ENCODE data around the gene MED8.

The MED8 gene

DNA sequence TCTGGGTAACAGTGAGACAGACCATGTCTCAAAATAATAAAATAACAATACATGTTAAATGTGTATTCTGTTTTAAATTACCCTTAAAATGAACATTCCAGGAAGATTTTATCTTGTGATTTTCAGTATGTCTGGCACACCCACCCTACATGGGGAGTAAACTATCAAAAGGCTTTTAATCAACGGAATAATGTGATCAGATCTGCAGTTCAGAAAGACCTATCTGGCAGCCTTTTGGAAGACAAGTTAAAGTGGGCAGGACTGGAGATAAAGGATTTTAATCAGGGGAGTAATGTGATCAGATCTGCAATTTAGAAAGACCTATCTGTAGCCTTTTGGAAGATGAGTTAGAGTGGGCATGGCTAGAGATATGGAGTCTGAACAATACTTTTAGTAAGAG lies 10.1 kb downstream of the MED8 start:
- Histone ChIP-seq H3K27ac (ENCODE audit: poor library complexity, severe bottlenecking) (no peak overlapping the region), H3K4me3 (ENCODE audit: severe bottlenecking) (no peak overlapping the region), H3K27me3 (ENCODE audit: insufficient read depth, poor library complexity, severe bottlenecking) (no peaks in the 10 kb centered on the region), H3K36me3 (ENCODE audit: low read depth) (peaks cover 23% of the 10 kb centered on the region), H3K9me3 (ENCODE audit: severe bottlenecking) (no peaks in the 10 kb centered on the region), H3K4me1 (ENCODE audit: insufficient read depth, poor library complexity, severe bottlenecking) (no peaks in the 10 kb centered on the region)
- TF ChIP-seq, protein P1, sequence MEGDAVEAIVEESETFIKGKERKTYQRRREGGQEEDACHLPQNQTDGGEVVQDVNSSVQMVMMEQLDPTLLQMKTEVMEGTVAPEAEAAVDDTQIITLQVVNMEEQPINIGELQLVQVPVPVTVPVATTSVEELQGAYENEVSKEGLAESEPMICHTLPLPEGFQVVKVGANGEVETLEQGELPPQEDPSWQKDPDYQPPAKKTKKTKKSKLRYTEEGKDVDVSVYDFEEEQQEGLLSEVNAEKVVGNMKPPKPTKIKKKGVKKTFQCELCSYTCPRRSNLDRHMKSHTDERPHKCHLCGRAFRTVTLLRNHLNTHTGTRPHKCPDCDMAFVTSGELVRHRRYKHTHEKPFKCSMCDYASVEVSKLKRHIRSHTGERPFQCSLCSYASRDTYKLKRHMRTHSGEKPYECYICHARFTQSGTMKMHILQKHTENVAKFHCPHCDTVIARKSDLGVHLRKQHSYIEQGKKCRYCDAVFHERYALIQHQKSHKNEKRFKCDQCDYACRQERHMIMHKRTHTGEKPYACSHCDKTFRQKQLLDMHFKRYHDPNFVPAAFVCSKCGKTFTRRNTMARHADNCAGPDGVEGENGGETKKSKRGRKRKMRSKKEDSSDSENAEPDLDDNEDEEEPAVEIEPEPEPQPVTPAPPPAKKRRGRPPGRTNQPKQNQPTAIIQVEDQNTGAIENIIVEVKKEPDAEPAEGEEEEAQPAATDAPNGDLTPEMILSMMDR (IDR thresholded peaks at IDR 0.05; ENCODE audit: poor library complexity, severe bottlenecking): no peak
- DNase-seq (ENCODE audit: low spot score): no peak
- no peak for ATAC-seq (ENCODE audit: low read depth)

DNA sequence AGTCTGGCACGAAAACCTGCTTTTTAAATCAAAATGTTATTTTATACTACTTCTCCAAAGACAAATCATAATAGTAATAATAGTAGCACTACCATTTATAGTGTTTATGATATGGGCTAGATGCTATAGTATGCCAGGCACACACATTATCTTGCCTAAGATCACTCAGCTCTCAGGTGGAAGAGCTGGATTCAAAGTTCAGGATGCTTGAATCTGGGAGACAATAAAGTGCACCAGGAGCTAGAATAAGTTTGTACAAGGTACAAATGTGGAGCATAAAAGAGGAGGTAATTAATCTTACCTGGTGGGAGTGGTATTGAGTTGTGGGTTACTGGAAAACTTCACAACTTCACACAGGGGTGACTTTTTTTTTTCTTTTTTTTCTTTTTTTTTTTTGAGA lies 11.8 kb downstream of the MED8 start:
- TF ChIP-seq, protein P1 (IDR thresholded peaks at IDR 0.05; ENCODE audit: poor library complexity, severe bottlenecking): no peak
- H3K4me3 ChIP-seq (ENCODE audit: severe bottlenecking): no peak overlapping the region
- no peaks in the 10 kb centered on the region for H3K27me3 ChIP-seq (ENCODE audit: insufficient read depth, poor library complexity, severe bottlenecking)
- no peak overlapping the region for H3K27ac ChIP-seq (ENCODE audit: poor library complexity, severe bottlenecking)
- DNase-seq (ENCODE audit: low spot score) (no peak), ATAC-seq (ENCODE audit: low read depth) (no peak)
- H3K4me1 ChIP-seq (ENCODE audit: insufficient read depth, poor library complexity, severe bottlenecking): peaks cover 15% of the 10 kb centered on the region
- no peaks in the 10 kb centered on the region for H3K9me3 ChIP-seq (ENCODE audit: severe bottlenecking)
- H3K36me3 ChIP-seq (ENCODE audit: low read depth): peaks cover 6% of the 10 kb centered on the region

DNA sequence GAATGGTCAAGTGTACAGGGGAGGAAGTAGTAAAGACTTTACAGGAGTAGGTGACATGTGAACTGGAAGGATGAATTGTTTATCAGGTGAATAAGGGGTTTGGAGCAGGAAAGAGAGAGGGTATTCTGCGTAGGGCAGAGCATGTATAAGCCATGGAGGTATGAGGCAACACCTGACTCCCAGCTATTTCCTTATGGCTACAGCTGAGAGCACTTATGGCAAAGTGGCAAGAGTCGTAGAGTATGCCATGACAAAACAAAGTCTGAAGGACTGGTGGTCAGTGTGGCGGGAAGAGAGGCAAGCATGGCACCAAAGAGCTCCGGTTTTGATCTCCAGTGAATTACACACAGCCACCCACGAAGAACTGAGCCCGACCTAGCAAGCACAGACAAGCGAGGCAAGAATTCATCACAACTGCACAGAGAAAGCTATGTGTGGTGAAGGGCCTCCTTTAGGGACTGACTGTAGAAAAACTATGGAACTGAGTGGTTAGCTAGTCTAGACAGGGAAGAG lies 12.8 kb downstream of the MED8 start:
- no peak for ATAC-seq (ENCODE audit: low read depth)
- no peak for DNase-seq (ENCODE audit: low spot score)
- 0 out of 2 replicates have a peak, but pooled peaks cover 3% of the 10 kb centered on the region for H3K36me3 ChIP-seq (ENCODE audit: low read depth)

DNA sequence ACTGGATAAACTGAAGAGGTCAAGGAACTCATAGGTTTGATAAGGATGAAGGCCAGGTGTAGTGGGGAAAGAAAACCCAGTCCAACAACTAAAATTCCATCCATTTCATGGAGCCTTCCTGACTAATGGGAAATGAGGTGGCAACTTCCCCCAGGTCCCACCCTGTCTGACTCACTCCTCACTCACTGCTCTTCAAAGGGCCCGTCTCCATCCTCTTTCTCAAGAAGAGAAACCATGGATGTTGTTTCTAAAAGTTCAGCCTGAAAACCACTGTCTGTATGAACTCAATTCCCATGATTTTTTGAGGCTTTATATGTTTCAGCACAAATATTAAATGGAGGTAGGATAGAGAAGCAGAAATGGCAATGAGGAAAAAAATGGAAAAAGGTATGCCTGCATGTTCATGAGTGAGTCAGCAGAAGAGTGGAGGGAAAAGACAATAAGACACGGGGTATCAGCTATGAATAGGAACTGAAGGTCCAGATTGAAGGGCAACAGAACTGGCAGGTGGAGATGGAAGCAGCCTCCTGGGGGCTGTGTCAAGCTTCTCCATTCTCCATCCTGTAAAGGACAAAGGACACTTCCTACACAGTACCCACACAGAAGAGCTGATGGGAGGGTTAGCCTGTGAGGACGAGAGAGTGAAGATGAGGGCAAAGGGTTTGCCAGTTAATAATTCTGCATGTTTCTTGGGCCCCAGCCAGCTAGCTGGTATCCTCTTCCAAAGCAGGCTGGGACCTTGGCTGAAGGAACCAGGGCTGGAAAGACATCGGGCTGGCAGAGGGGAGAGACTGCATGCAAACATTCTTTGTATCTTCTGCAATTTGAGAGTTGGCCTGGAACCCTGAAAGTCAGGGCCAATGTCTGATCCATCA lies 16.3 kb downstream of the MED8 start:
- TF ChIP-seq, protein P1 (IDR thresholded peaks at IDR 0.05; ENCODE audit: poor library complexity, severe bottlenecking): no peak

More for the DNA sequence above, 12.8 kb downstream of the MED8 start:
- TF ChIP-seq, protein P1 (IDR thresholded peaks at IDR 0.05; ENCODE audit: poor library complexity, severe bottlenecking): no peak
- H3K27ac ChIP-seq (ENCODE audit: poor library complexity, severe bottlenecking): no peak overlapping the region
- H3K27me3 ChIP-seq (ENCODE audit: insufficient read depth, poor library complexity, severe bottlenecking): no peaks in the 10 kb centered on the region
- peaks cover 23% of the 10 kb centered on the region for H3K4me1 ChIP-seq (ENCODE audit: insufficient read depth, poor library complexity, severe bottlenecking)
- H3K4me3 ChIP-seq (ENCODE audit: severe bottlenecking): no peak overlapping the region
- H3K9me3 ChIP-seq (ENCODE audit: severe bottlenecking): no peaks in the 10 kb centered on the region

DNA sequence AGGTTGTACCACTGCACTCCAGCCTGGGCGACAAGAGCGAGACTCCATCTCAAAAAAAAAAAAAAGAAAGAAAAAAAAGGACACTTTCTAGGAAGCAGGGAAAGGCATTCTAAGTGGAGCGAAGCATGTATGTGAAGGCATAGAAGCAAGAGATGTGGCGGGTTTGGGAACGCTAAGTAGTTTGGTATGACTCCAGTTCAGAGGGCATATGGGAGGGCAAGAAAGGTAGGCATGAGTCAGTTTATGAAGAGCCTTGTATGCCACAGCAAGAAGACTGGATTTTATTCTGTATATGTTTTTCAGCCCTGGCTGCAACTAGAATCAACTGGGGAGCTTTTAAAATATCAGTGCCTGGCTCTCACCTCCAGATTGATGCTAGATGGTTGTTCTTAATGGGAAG lies 17.4 kb downstream of the MED8 start:
- H3K9me3 ChIP-seq (ENCODE audit: severe bottlenecking): no peaks in the 10 kb centered on the region
- H3K4me3 ChIP-seq (ENCODE audit: severe bottlenecking): no peak overlapping the region
- TF ChIP-seq, protein P1 (IDR thresholded peaks at IDR 0.05; ENCODE audit: poor library complexity, severe bottlenecking): no peak
- H3K27me3 ChIP-seq (ENCODE audit: insufficient read depth, poor library complexity, severe bottlenecking): no peaks in the 10 kb centered on the region
- DNase-seq (ENCODE audit: low spot score) (no peak), ATAC-seq (ENCODE audit: low read depth) (no peak)
- peak overlapping the region; percentile 95 for H3K27ac ChIP-seq (ENCODE audit: poor library complexity, severe bottlenecking)
- H3K4me1 ChIP-seq (ENCODE audit: insufficient read depth, poor library complexity, severe bottlenecking): peaks cover 36% of the 10 kb centered on the region
- H3K36me3 ChIP-seq (ENCODE audit: low read depth): no peaks in the 10 kb centered on the region

More for the DNA sequence above, 16.3 kb downstream of the MED8 start:
- peak; percentile 78 for ATAC-seq (ENCODE audit: low read depth)
- no peaks in the 10 kb centered on the region for H3K36me3 ChIP-seq (ENCODE audit: low read depth)
- no peaks in the 10 kb centered on the region for H3K9me3 ChIP-seq (ENCODE audit: severe bottlenecking)
- H3K4me3 ChIP-seq (ENCODE audit: severe bottlenecking): no peak overlapping the region
- H3K4me1 ChIP-seq (ENCODE audit: insufficient read depth, poor library complexity, severe bottlenecking): peaks cover 36% of the 10 kb centered on the region
- DNase-seq (ENCODE audit: low spot score): no peak
- H3K27me3 ChIP-seq (ENCODE audit: insufficient read depth, poor library complexity, severe bottlenecking): no peaks in the 10 kb centered on the region
- peak overlapping the region; percentile 95 for H3K27ac ChIP-seq (ENCODE audit: poor library complexity, severe bottlenecking)
